Measurements from ENCODE around the gene KIF5A.

KIF5A gene

GRCh38 chr12:57623385-57623784 is 73.5 kb downstream of the KIF5A start:
- H3K4me1 ChIP-seq (ENCODE audit: control insufficient read depth, insufficient read depth, low read length, poor library complexity, severe bottlenecking): no peaks in the 10 kb centered on the region
- H3K36me3 ChIP-seq (ENCODE audit: control insufficient read depth, insufficient read depth, low read length): no peaks in the 10 kb centered on the region
- no peaks in the 10 kb centered on the region for H3K9me3 ChIP-seq (ENCODE audit: control insufficient read depth, low read length)
- no peak overlapping the region for H3K4me3 ChIP-seq (ENCODE audit: extremely low read depth, insufficient read depth, low read length, poor library complexity, severe bottlenecking)
- 75 to 83% methylated on average over 1 to 2 of the region's 2 CpGs for WGBS, 2 experiments (ENCODE audit: insufficient coverage in 2 of 2)
- H3K27ac ChIP-seq (ENCODE audit: low read depth, low read length, severe bottlenecking): no peak overlapping the region

GRCh38 chr12:57623811-57624390 is 74.1 kb downstream of the KIF5A start:
- no peaks in the 10 kb centered on the region for H3K9me3 ChIP-seq (ENCODE audit: control insufficient read depth, low read length)
- no peak overlapping the region for H3K4me3 ChIP-seq (ENCODE audit: extremely low read depth, insufficient read depth, low read length, poor library complexity, severe bottlenecking)
- H3K36me3 ChIP-seq (ENCODE audit: control insufficient read depth, insufficient read depth, low read length): no peaks in the 10 kb centered on the region
- no peak overlapping the region for H3K27ac ChIP-seq (ENCODE audit: low read depth, low read length, severe bottlenecking)
- no peaks in the 10 kb centered on the region for H3K4me1 ChIP-seq (ENCODE audit: control insufficient read depth, insufficient read depth, low read length, poor library complexity, severe bottlenecking)
- WGBS, 2 experiments (ENCODE audit: insufficient coverage in 2 of 2): 69 to 85% methylated on average over 4 to 5 of the region's 5 CpGs

GRCh38 chr12:57624441-57625220 is 74.8 kb downstream of the KIF5A start:
- H3K4me3 ChIP-seq (ENCODE audit: extremely low read depth, insufficient read depth, low read length, poor library complexity, severe bottlenecking): no peak overlapping the region
- WGBS, 2 experiments (ENCODE audit: insufficient coverage in 2 of 2): 88 to 89% methylated on average over 3 to 6 of the region's 8 CpGs
- no peaks in the 10 kb centered on the region for H3K9me3 ChIP-seq (ENCODE audit: control insufficient read depth, low read length)
- no peak overlapping the region for H3K27ac ChIP-seq (ENCODE audit: low read depth, low read length, severe bottlenecking)
- H3K4me1 ChIP-seq (ENCODE audit: control insufficient read depth, insufficient read depth, low read length, poor library complexity, severe bottlenecking): no peaks in the 10 kb centered on the region
- no peaks in the 10 kb centered on the region for H3K36me3 ChIP-seq (ENCODE audit: control insufficient read depth, insufficient read depth, low read length)

- Histone ChIP-seq H3K9me3 (ENCODE audit: control insufficient read depth, low read length) (no peaks in the 10 kb centered on the region), H3K4me3 (ENCODE audit: extremely low read depth, insufficient read depth, low read length, poor library complexity, severe bottlenecking) (no peak overlapping the region), H3K36me3 (ENCODE audit: control insufficient read depth, insufficient read depth, low read length) (no peaks in the 10 kb centered on the region), H3K4me1 (ENCODE audit: control insufficient read depth, insufficient read depth, low read length, poor library complexity, severe bottlenecking) (no peaks in the 10 kb centered on the region), H3K27ac (ENCODE audit: low read depth, low read length, severe bottlenecking) (no peak overlapping the region)
- 85 to 87% methylated on average over 5 to 8 of the region's 12 CpGs for WGBS, 2 experiments (ENCODE audit: insufficient coverage in 2 of 2)
These were observed 75.6 kb downstream of the KIF5A start for GRCh38 chr12:57625261-57626032.

GRCh38 chr12:57626111-57626920 is 76.5 kb downstream of the KIF5A start:
- WGBS, 2 experiments (ENCODE audit: insufficient coverage in 2 of 2): 91 to 92% methylated on average over 10 to 12 of the region's 13 CpGs
- no peaks in the 10 kb centered on the region for H3K4me1 ChIP-seq (ENCODE audit: control insufficient read depth, insufficient read depth, low read length, poor library complexity, severe bottlenecking)
- H3K27ac ChIP-seq (ENCODE audit: low read depth, low read length, severe bottlenecking): no peak overlapping the region
- no peak overlapping the region for H3K4me3 ChIP-seq (ENCODE audit: extremely low read depth, insufficient read depth, low read length, poor library complexity, severe bottlenecking)
- H3K36me3 ChIP-seq (ENCODE audit: control insufficient read depth, insufficient read depth, low read length): no peaks in the 10 kb centered on the region
- no peaks in the 10 kb centered on the region for H3K9me3 ChIP-seq (ENCODE audit: control insufficient read depth, low read length)

- Histone ChIP-seq H3K27ac (ENCODE audit: low read depth, low read length, severe bottlenecking) (no peak overlapping the region), H3K36me3 (ENCODE audit: control insufficient read depth, insufficient read depth, low read length) (no peaks in the 10 kb centered on the region), H3K9me3 (ENCODE audit: control insufficient read depth, low read length) (no peaks in the 10 kb centered on the region), H3K4me3 (ENCODE audit: extremely low read depth, insufficient read depth, low read length, poor library complexity, severe bottlenecking) (no peak overlapping the region), H3K4me1 (ENCODE audit: control insufficient read depth, insufficient read depth, low read length, poor library complexity, severe bottlenecking) (peaks cover 5% of the 10 kb centered on the region)
- 69 to 77% methylated on average over 2 to 3 of the region's 9 CpGs for WGBS, 2 experiments (ENCODE audit: insufficient coverage in 2 of 2)
These were observed 77.1 kb downstream of the KIF5A start for GRCh38 chr12:57626921-57627445.

- Histone ChIP-seq H3K36me3 (ENCODE audit: control insufficient read depth, insufficient read depth, low read length) (no peaks in the 10 kb centered on the region), H3K27ac (ENCODE audit: low read depth, low read length, severe bottlenecking) (no peak overlapping the region), H3K4me3 (ENCODE audit: extremely low read depth, insufficient read depth, low read length, poor library complexity, severe bottlenecking) (no peak overlapping the region), H3K4me1 (ENCODE audit: control insufficient read depth, insufficient read depth, low read length, poor library complexity, severe bottlenecking) (peaks cover 10% of the 10 kb centered on the region), H3K9me3 (ENCODE audit: control insufficient read depth, low read length) (no peaks in the 10 kb centered on the region)
- 55 to 60% methylated on average over 57 to 64 of the region's 67 CpGs for WGBS, 2 experiments (ENCODE audit: insufficient coverage in 2 of 2)
These were observed 77.8 kb downstream of the KIF5A start for GRCh38 chr12:57627501-57628279.

- Histone ChIP-seq H3K27ac (ENCODE audit: low read depth, low read length, severe bottlenecking) (no peak overlapping the region), H3K9me3 (ENCODE audit: control insufficient read depth, low read length) (no peaks in the 10 kb centered on the region), H3K4me1 (ENCODE audit: control insufficient read depth, insufficient read depth, low read length, poor library complexity, severe bottlenecking) (peaks cover 10% of the 10 kb centered on the region), H3K4me3 (ENCODE audit: extremely low read depth, insufficient read depth, low read length, poor library complexity, severe bottlenecking) (no peak overlapping the region), H3K36me3 (ENCODE audit: control insufficient read depth, insufficient read depth, low read length) (no peaks in the 10 kb centered on the region)
- WGBS, 2 experiments (ENCODE audit: insufficient coverage in 2 of 2): 81 to 90% methylated on average over 24 to 26 of the region's 29 CpGs
These were observed 78.7 kb downstream of the KIF5A start for GRCh38 chr12:57628280-57629191.

GRCh38 chr12:57629897-57630471 is 80.1 kb downstream of the KIF5A start:
- WGBS, 2 experiments (ENCODE audit: insufficient coverage in 2 of 2): 83 to 94% methylated on average over 3 to 4 of the region's 5 CpGs
- H3K27ac ChIP-seq (ENCODE audit: low read depth, low read length, severe bottlenecking): no peak overlapping the region
- H3K36me3 ChIP-seq (ENCODE audit: control insufficient read depth, insufficient read depth, low read length): no peaks in the 10 kb centered on the region

More at GRCh38 chr12:57629897-57630471, 80.1 kb downstream of the KIF5A start:
- Histone ChIP-seq H3K4me1 (ENCODE audit: control insufficient read depth, insufficient read depth, low read length, poor library complexity, severe bottlenecking) (peaks cover 10% of the 10 kb centered on the region), H3K4me3 (ENCODE audit: extremely low read depth, insufficient read depth, low read length, poor library complexity, severe bottlenecking) (no peak overlapping the region), H3K9me3 (ENCODE audit: control insufficient read depth, low read length) (no peaks in the 10 kb centered on the region)
